ENCODE results near the gene ADSS1.
"Not testable (repeated sequence)": the region's sequence is repeated elsewhere in the genome, so short reads cannot be mapped to it uniquely, and the experiment has no call there.

- TF ChIP-seq POLR2A, CTCF (IDR thresholded peaks at IDR 0.05): not testable (repeated sequence)
These were observed 26.7 kb downstream of the ADSS1 start for GRCh38 chr14:104750753-104751057.

Measured in esophagus squamous epithelium (tissue), 4 donors.